GM18498 (cell line): ENCODE results near the gene VAV2.

ENCODE experiments used
- ATAC-seq: cut with Tn5 transposase; IDR thresholded peaks from one replicate; pipeline ENCODE4 v1.9.1; 2021; ENCODE audit warnings: mild to moderate bottlenecking, moderate library complexity; ENCODE audit not compliant: unreplicated experiment

Gene VAV2

GRCh38 chr9:134027561-134027960 lies 35.4 kb upstream of the VAV2 start:
- no peak for ATAC-seq

- no peak for ATAC-seq
These were observed 34.9 kb upstream of the VAV2 start for GRCh38 chr9:134026981-134027380.

- ATAC-seq = no peak
These were observed 34.5 kb upstream of the VAV2 start for GRCh38 chr9:134026581-134026980.

GRCh38 chr9:134025606-134026541 lies 33.8 kb upstream of the VAV2 start:
- peak; percentile 38 for ATAC-seq

- ATAC-seq = peak; percentile 87
These were observed 32.9 kb upstream of the VAV2 start, which contains the start of gene BRD3OS for GRCh38 chr9:134024828-134025605. TSS of gene BRD3OS (plus strand) at chr9:134025481. CDS start at chr9:134026748, 1,267 bp downstream.

GRCh38 chr9:134024214-134024792 lies 32.2 kb upstream of the VAV2 start:
- ATAC-seq = no peak

GRCh38 chr9:134014946-134015345 lies 22.8 kb upstream of the VAV2 start:
- ATAC-seq = no peak

- no peak for ATAC-seq
These were observed 19.3 kb upstream of the VAV2 start for GRCh38 chr9:134011401-134011800.

GRCh38 chr9:134010310-134011173 lies 18.4 kb upstream of the VAV2 start:
- no peak for ATAC-seq

GRCh38 chr9:134007571-134007970 lies 15.4 kb upstream of the VAV2 start:
- no peak for ATAC-seq

- ATAC-seq = no peak
These were observed 15.0 kb upstream of the VAV2 start for GRCh38 chr9:134007150-134007549.

- ATAC-seq = no peak
These were observed 13.3 kb upstream of the VAV2 start for GRCh38 chr9:134005381-134005780.

GRCh38 chr9:134004881-134005280 lies 12.8 kb upstream of the VAV2 start:
- no peak for ATAC-seq

- no peak for ATAC-seq
These were observed 12.2 kb upstream of the VAV2 start for GRCh38 chr9:134004131-134004873.

GRCh38 chr9:134003237-134003636 lies 11.1 kb upstream of the VAV2 start:
- ATAC-seq = no peak

GRCh38 chr9:134002796-134003195 lies 10.7 kb upstream of the VAV2 start:
- ATAC-seq = no peak

- ATAC-seq = no peak
These were observed 7.7 kb upstream of the VAV2 start for GRCh38 chr9:133999851-134000265.

GRCh38 chr9:133998915-133999595 lies 6.9 kb upstream of the VAV2 start:
- ATAC-seq = no peak

- no peak for ATAC-seq
These were observed 5.5 kb upstream of the VAV2 start for GRCh38 chr9:133997584-133997983.
